HG02642 (cell line): Measurements from ENCODE around the gene DHX34.
"Not testable (repeated sequence)": the region's sequence is repeated elsewhere in the genome, so short reads cannot be mapped to it uniquely, and the experiment has no call there.

Experiments
- ATAC-seq: cut with Tn5 transposase; IDR thresholded peaks from one replicate; pipeline ENCODE4 v1.9.1; 2021; ENCODE audit warnings: mild to moderate bottlenecking; ENCODE audit not compliant: unreplicated experiment, poor library complexity

DHX34 gene

DNA sequence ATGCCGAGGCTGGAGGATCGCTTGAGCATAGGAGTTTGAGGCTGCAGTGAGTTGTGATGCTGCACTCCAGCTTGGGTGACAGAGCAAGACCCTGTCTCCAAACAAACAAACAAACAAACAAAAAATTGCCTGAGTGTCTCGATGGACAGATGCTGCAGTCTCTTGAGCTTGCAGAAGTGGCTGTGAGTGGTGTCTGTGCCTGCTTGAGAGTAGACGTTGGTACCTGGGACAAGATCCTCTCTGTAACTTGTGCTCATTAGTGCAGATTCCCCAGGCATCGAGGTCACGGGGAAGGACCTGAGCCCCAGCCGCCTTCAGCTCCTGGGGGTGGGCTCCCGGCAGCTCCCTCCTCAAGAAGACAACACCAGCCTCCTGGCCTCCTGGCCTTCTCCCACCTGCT lies 25.7 kb upstream of the DHX34 start:
- ATAC-seq, result no peak

GRCh38 chr19:47323872-47324271 lies 25.2 kb upstream of the DHX34 start:
- no peak for ATAC-seq

DNA sequence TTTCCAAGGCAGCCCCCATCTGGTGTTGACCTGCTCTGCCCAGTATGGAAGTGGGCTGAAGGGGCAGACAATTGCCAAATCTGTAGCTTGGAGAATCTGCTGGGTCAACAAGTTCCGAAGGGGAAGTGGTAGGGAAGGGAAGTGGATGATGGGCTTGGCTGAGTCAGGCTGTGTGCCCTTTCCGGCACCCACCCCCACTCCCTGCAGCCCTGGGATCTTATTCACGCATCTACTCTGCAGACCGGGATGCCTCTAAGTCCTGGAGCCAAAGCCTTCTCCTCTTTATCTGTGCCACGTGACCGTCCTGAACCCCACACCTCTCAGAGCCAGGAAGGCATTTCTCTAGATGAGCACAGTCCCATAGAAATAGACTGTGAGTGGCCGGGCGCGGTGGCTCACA lies 24.6 kb upstream of the DHX34 start:
- no peak for ATAC-seq

DNA sequence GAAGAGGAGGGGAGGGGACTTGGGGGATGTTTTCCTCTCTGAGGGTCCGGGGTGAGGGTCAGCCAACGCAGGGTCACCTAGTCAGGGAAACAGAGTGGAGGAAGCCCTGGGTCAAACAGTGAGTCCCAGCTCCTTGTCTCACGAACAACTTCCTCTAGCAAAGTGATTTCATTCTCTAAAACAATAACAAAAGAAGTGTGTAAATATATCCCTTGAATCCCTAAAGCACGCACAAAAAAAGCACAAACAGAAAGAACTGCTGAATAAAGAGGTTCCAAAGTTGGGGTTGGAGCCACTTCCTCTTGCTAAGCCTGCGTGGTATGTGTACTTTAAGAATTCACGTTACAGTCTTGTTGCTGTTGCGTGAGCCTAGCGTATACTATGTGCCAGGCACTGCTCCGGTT lies 18.6 kb upstream of the DHX34 start:
- no peak for ATAC-seq

GRCh38 chr19:47331490-47331889 lies 17.6 kb upstream of the DHX34 start:
- ATAC-seq, result no peak

GRCh38 chr19:47331931-47332547 lies 17.1 kb upstream of the DHX34 start, which contains the start of gene C5AR2:
C5AR2 (plus strand) TSS chr19:47332175; CDS start chr19:47340800, 8,625 bp downstream.
- ATAC-seq, result no peak

GRCh38 chr19:47336765-47337718 lies 12.1 kb upstream of the DHX34 start:
- ATAC-seq, result not testable (repeated sequence)

GRCh38 chr19:47339196-47339880 lies 9.8 kb upstream of the DHX34 start:
- no peak for ATAC-seq

- no peak for ATAC-seq
Observed at GRCh38 chr19:47340477-47341208, 8.5 kb upstream of the DHX34 start.

GRCh38 chr19:47341734-47342133 lies 7.4 kb upstream of the DHX34 start:
- ATAC-seq, result no peak

DNA sequence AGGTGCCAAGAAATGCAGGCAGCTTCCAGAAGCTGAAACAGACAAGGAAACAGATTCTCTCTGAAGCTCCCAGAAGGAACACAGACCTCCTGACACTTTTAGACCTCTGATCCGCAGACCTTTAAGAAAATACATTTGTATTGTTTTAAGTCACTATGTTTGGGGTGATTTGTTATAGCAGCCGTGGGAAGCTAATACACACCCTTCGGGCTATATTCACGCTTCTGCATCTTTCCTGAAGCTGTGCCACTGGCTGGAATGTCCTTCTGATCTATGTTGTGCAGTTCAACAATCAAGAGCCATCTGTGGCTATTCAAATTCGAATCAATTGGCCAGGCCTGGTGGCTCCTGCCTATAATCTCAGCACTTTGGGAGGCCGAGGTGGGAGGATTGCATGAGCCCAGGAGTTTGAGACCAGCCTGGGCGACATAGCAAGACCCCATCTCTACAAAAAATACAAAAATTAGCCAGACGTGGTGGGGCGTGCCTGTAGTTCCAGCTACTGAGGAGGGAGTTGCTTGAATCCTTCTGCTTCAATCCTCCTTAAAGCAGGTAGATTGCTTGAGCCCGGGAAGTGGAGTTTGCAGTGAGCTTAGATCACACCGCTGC lies 5.8 kb upstream of the DHX34 start:
- ATAC-seq, result no peak

- no peak for ATAC-seq
Observed at GRCh38 chr19:47344425-47344824, 4.7 kb upstream of the DHX34 start.

- not testable (repeated sequence) for ATAC-seq
Observed at GRCh38 chr19:47346024-47346423, 3.1 kb upstream of the DHX34 start.

GRCh38 chr19:47350630-47351029 lies 1.5 kb downstream of the DHX34 start:
- no peak for ATAC-seq

GRCh38 chr19:47351548-47351947 lies 2.4 kb downstream of the DHX34 start:
- no peak for ATAC-seq

GRCh38 chr19:47352095-47352494 lies 3.0 kb downstream of the DHX34 start:
- ATAC-seq, result no peak

GRCh38 chr19:47353307-47353712 lies 4.2 kb downstream of the DHX34 start:
- no peak for ATAC-seq

GRCh38 chr19:47356900-47357299 lies 7.8 kb downstream of the DHX34 start:
- no peak for ATAC-seq

DNA sequence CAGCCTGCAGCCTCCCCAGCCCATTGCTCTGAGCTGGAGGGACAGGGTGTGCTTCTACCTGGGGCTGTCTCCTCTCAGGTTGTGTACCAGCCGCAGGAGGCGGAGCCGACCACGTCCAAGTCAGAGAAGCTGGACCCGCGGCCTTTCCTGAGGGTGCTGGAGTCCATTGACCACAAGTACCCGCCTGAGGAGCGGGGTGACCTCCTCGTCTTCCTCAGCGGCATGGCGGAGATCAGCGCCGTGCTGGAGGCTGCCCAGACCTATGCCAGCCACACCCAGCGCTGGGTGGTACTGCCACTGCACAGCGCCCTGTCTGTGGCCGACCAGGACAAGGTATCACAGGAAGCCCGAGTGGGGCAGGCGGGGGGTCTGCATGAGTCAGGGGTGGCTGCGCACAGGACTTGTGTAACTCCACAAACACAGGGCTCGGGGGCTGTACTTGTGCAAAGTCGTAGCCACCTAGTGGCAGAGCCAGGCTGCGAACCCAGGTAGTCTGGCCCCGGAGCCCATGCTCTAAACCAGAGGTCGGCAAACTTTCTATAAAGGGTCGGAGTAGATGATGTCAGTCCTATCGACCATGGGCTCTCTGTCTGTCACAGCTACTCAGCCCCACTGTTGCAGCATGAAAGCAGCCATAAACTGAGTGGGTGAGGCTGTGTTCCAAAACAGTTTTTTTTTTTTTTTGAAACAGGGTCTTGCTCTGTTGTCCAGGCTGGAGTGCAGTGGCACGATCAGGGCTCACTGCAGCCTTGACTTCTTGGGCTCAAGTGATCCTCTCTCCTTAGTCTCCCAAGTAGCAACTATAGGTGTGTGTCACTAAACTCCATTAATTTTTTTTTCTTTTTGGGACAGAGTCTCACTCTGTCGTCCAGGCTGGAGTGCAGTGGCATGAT lies 8.9 kb downstream of the DHX34 start:
- ATAC-seq, result no peak
